ENCODE measurements around the gene SFXN2. TPM values are rescaled to one million over a fixed set of nuclear protein-coding genes. Genes with fewer than 3 reads are reported as not detected.
"Not testable (repeated sequence)": the region's sequence is repeated elsewhere in the genome, so short reads cannot be mapped to it uniquely, and the experiment has no call there.

SFXN2 gene
- total RNA-seq, 1 experiment from 2014 or later = 2.3 TPM

DNA sequence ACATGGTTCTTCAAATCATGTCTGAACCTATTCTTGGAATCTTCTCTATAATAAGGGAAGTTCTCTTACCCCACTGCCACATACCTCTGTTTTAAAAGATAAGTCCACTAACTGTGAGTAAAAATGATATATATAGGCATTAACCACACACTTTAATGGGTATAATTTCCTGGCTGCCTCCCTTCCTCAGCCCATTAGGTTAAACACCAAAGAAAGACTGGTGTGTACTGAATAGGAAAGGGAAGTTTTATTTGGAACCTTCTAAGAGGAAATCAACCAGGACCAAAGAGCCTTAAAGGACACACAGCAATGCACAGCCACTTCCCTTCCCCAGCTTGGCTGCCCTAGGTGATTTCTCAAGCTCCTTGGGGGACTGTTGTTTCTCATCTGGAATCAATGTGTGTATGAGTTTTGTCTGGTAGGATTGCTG, 24.3 kb downstream of the SFXN2 start:
- in situ Hi-C loops (cut with HindIII; ENCODE audit: low pct_unique_long_range_greater_than_20kb, low sequenced_read_pairs) = no loop called here
- no peak for DNase-seq (ENCODE audit: low read depth, low spot score)

DNA sequence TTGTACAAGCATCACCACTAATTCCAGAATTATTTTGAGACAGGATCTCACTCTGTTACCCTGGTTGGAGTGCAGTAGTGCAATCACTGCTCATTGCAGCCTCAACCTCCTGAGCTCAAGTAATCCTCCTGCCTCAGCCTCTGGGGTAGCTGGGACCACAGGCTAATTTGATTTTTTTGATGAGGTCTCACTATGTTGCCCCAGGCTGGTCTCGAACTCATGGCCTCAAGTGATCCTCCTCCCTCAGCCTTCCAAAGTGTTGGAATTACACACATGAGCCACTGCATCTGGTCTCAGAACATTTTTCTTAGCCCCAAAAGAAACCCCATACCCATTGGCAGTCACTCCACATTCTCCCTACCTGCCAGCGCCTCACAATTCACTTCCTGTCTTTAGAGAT, 25.8 kb downstream of the SFXN2 start:
- in situ Hi-C loops (cut with HindIII; ENCODE audit: low pct_unique_long_range_greater_than_20kb, low sequenced_read_pairs) = no loop called here
- DNase-seq (ENCODE audit: low read depth, low spot score) = no peak

DNA sequence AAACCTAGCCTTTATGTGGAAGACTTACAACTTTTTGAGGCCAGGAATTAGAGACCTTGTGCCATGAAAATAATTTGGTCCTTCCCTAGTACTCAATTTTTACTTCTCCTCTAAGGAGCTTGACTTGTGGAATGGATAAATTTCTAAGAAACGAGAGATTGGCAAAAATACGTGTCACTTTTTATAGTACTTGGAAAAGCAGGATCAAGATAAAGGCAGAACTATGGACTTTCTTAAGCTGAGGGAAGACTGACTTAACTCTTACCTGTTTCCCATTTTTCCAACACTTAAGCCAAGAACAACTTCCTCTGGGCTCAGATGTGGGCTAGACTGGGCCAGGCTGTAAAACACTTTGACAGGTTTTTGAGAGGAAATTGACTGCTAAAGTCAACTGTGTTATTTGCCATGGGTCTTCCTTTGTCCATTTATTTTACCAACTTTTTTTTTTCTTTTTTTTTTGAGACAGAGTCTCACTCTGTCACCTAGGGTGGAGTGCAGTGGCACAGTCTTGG, 27.3 kb downstream of the SFXN2 start:
- in situ Hi-C loops (cut with HindIII; ENCODE audit: low pct_unique_long_range_greater_than_20kb, low sequenced_read_pairs) = no loop called here
- no peak for DNase-seq (ENCODE audit: low read depth, low spot score)

DNA sequence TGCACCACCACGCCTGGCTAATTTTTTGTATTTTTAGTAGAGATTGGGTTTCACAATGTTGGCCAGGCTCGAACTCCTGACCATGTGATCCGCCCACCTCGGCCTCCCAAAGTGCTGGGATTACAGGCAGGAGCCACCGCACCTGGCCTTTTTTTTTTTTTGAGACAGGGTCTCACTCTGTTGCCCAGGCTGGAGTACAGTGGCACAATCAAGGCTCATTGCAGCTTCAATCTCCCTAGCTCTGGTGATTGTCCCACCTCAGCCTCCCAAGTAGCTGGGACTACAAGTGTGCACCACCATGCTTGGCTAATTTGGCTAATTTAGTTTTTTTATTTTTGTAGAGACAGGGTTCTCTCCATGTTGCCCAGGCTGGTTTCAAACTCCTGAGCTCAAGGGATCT, 27.9 kb downstream of the SFXN2 start:
- DNase-seq (ENCODE audit: low read depth, low spot score); in situ Hi-C loops (cut with HindIII; ENCODE audit: low pct_unique_long_range_greater_than_20kb, low sequenced_read_pairs): not testable (repeated sequence)

DNA sequence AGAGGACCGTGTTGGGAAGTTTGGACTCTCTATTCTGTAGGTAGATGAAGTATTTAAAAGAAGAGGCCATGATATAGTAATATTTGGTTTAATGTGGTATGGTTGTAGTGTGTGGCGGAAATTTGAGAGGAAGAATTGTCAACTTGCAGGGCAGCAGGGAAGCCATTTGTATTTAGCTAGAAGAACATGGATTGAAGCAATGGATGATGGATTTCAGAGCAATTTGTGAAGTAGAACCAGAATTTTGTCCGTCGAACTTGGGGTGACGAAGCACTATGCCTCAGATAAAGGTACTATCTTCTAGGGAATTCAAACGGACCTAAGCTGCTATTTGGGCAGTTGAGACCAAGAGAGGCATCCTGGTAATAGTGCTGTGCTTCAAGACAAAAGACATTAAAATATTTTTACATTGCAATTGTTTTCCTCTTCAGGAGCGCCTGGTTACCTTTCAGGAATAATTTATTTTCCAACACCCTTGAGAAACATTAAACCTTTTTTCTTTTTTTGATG, 28.7 kb downstream of the SFXN2 start:
- in situ Hi-C loops (cut with HindIII; ENCODE audit: low pct_unique_long_range_greater_than_20kb, low sequenced_read_pairs) = no loop called here
- peak; percentile 14 for DNase-seq (ENCODE audit: low read depth, low spot score)

DNA sequence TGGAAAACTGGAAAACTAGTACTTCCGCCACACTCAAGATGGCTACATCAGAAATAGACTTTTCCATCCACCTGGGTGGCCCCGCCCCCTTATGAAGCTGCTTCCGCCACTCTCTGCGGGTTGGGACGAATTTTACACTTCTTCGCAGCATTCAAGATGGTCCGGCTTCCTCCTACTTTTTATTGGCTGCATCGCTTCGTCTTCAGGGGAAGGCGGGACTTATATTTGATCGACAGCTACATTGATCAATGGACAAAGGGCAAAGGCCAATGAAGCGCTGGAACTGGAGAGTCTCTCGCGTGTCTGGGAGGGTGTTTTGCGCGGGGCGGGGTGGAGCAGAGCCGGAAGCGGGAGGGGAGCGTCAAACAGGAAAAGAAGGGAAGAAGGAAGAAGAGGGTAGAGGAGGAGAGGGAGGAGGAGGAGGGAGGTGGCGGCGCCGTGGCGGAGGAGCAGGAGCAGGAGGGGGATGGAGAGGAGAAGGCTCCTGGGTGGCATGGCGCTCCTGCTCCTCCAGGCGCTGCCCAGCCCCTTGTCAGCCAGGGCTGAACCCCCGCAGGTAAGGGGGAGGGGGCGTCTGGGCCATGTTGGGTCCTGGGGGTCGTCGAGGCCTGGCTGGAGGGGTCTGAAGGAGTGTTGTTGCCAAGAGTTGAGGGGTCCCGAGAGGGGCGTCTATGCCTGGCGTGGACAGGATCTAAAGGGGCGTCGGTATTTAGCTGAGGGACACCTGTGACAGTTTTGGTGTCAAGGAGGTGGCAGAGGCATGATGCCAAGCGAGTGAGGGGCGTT, 29.3 kb downstream of the SFXN2 start, which contains the start of gene WBP1L:
Gene WBP1L (plus strand): TSS at position 361 of the 786 bp plus-strand sequence. CDS start 106 bp downstream, at position 467.
- peak; percentile 99 for DNase-seq (ENCODE audit: low read depth, low spot score)
- in situ Hi-C loops (cut with HindIII; ENCODE audit: low pct_unique_long_range_greater_than_20kb, low sequenced_read_pairs) = no loop called here

DNA sequence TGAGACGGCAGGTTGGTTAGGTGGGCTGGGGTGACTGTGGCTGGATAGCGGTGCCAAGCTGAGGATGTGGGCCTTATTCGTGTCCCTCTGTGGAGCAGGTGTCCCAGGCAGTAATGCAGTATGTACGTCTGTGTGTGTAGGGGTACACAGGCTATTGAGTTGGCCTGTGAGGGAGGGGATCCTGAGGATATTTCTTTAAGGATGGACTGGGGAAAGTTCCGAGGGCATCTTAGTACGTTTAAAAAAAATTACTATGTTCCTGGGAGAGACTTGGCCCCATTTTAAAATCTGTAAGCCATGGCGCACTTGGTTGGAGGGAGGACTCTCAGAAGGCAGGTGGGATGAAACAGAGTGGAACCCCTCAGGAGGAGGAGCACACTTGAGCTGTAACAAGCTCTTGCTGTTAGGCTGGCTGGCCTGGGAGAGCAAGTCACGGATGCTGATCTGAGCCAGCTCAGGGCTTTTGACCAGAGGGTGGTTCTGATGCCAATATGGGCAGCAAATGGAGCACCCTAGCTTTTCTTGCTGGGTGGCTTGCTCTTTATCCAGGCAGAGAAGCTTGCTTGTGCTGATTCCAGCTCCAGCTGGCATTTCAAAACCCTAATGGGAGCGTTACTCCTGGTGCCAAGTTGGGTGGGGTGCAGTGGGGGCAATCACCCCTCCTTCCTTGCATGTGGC, 30.1 kb downstream of the SFXN2 start:
- in situ Hi-C loops (cut with HindIII; ENCODE audit: low pct_unique_long_range_greater_than_20kb, low sequenced_read_pairs) = no loop called here
- DNase-seq (ENCODE audit: low read depth, low spot score) = no peak

DNA sequence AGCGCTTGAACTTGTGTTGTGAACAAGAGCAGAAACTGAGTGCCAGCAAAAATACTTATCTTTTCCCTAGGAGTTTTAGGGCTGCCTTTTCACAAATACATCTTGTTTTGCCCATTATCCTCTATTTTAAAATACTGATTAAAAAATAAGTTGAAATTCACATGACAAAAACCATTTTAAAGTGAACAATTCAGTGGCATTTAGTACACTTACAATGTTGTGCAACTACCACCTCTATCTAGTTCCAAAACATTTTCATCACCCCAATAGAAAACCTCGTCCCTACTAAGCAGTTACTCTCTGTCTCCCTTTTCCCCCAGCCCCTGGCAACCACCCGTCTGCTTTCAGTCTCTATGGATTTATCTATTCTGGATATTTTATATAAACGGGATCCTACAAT, 30.7 kb downstream of the SFXN2 start:
- in situ Hi-C loops (cut with HindIII; ENCODE audit: low pct_unique_long_range_greater_than_20kb, low sequenced_read_pairs) = no loop called here
- DNase-seq (ENCODE audit: low read depth, low spot score) = no peak

DNA sequence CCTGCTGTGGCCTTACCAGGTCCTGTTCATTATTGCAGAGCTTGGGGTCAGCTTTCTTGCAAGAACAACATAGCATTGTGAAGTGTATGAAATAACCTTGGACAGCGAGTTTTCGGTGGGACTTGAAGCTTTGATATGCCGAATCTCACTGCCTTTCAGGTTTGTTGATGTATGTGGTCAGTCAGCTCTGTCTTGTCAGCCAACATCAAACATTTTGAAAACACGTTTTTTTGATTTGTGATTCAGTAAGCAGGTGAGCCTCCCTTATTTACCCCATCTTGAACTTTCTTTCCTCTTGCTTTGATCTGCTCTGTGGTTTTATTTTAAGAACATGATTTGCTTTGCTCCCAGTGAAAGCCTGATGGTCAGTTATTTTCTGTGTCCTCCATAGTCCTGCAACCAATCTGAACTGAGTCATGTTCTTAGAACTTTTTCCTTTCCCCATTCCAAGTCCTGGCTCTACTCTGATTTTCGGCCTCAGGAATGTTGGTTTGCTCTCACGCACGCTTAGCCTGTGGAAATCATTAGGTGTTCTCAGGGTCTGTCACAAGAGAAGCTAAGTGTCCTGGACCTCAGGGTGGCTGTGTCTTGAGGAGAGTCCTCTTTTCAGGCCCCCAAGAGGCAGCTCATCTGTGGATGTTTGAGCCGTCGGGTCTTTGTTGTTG, 38.0 kb downstream of the SFXN2 start:
- DNase-seq (ENCODE audit: low read depth, low spot score) = no peak

DNA sequence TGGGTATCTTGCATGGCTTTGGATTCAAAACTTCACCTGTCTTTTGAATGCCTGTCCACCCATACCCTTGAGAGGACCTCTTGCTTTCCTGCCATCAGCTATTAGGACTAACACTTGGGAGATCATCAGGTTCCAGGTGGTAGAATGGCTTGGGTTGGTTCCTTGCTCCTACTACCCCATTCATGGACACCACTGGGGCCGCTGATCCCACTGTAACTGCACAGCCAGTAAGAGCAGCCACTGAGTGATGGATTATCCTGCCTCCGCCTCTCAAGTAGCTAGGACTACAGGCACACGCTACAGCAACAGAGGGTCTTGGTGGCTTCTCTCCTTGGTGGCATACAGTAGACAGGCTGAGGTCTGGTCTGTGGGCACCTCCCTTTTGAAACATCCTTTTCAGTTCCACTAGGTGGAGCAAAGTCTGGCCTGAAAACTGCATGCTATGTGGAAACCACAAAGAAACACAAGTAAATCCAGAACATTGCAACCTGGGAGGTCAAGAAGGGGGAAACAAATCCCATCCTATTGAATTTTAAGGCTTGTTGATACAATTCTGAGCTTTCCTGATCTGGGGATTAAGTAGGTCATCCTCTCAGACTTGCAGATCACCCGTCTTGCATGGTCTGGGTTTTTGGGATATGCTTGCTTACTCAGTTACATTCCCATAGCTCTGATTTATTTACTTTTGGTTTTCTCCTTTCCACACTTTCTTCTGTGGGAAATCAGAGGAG, 38.7 kb downstream of the SFXN2 start:
- DNase-seq (ENCODE audit: low read depth, low spot score) = peak; percentile 57
- in situ Hi-C loops (cut with HindIII; ENCODE audit: low pct_unique_long_range_greater_than_20kb, low sequenced_read_pairs) = no loop called here

More for the DNA sequence above, 38.0 kb downstream of the SFXN2 start:
- in situ Hi-C loops (cut with HindIII; ENCODE audit: low pct_unique_long_range_greater_than_20kb, low sequenced_read_pairs) = no loop called here

DNA sequence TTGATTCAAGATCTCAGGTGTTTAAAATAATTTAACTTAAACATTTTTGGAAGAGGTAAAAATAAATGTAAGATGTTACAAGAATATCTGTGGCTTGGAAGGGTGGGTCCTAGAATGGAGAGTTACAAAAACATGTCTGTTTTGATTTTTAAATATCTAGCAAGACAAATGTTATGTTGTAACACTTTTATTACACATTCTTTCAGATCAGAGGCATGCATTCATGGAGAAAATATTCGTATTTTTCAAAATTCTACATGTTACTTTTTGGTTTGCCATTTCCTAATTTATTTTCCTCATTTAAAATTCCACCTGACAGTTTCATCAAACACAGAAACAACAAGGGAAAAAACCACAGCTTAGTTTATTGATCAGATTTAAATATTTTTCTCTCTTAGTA, 39.3 kb downstream of the SFXN2 start:
- no peak for DNase-seq (ENCODE audit: low read depth, low spot score)
- in situ Hi-C loops (cut with HindIII; ENCODE audit: low pct_unique_long_range_greater_than_20kb, low sequenced_read_pairs) = no loop called here

DNA sequence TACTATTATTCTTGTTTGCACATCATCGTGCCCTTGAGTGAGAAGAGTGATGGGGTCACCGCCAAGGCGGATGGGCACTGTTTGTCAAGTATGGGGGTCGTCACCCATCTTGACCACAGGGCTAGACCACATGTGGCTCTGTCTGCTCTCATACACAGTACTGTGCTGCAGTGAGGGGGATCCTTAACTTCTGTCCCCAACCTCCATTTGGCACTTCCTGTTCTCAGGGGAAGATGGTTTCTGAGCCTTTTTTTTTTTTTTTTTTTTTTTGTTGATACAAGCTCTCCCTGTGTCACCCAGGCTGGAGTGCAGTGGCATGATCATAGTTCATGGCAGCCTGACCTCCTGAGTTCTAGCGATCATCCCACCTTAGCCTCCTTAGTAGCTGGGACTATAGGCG, 42.9 kb downstream of the SFXN2 start:
- in situ Hi-C loops (cut with HindIII; ENCODE audit: low pct_unique_long_range_greater_than_20kb, low sequenced_read_pairs) = no loop called here
- DNase-seq (ENCODE audit: low read depth, low spot score) = no peak

DNA sequence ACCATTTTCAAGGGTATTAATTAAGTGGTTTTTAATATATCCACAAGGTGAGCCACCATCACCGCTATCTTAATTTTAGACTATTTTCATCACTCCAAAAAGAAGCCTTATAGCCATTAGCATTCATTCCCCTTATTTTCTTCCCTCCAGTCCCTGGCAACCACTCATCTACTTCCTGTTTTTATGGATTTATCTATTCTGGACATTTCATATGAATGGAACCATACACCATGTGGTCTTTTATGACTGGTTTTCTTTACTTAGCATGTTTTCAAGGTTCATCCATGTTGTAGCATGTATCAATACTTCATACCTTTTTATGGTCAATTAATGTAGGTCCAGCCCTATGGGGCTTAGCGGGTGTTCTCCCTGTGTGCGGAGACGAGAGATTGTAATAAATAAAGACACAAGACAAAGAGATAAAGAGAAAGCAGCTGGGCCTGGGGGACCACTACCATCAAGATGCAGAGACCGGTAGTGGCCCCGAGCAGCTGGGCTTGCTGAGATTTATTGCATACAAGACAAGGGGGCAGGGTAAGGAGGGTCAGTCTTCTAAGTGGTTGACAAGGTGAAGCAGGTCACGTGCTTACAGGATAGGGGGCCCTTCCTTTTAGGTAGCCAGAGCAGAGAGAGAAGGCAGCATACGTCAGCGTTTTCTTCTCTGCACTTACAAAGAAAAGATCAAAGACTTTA, 44.0 kb downstream of the SFXN2 start:
- DNase-seq (ENCODE audit: low read depth, low spot score) = no peak
- in situ Hi-C loops (cut with HindIII; ENCODE audit: low pct_unique_long_range_greater_than_20kb, low sequenced_read_pairs) = no loop called here

DNA sequence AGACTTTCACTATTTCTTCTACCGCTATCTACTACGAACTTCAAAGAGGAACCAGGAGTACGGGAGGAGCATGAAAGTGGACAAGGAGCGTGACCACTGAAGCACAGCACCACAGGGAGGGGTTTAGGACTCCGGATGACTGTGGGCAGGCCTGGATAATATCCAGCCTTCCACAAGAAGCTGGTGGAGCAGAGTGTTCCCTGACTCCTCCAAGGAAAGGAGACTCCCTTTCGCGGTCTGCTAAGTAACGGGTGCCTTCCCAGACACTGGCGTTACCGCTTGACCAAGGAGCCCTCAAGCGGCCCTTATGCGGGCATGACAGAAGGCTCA, 44.5 kb downstream of the SFXN2 start:
- in situ Hi-C loops (cut with HindIII; ENCODE audit: low pct_unique_long_range_greater_than_20kb, low sequenced_read_pairs); DNase-seq (ENCODE audit: low read depth, low spot score): not testable (repeated sequence)

DNA sequence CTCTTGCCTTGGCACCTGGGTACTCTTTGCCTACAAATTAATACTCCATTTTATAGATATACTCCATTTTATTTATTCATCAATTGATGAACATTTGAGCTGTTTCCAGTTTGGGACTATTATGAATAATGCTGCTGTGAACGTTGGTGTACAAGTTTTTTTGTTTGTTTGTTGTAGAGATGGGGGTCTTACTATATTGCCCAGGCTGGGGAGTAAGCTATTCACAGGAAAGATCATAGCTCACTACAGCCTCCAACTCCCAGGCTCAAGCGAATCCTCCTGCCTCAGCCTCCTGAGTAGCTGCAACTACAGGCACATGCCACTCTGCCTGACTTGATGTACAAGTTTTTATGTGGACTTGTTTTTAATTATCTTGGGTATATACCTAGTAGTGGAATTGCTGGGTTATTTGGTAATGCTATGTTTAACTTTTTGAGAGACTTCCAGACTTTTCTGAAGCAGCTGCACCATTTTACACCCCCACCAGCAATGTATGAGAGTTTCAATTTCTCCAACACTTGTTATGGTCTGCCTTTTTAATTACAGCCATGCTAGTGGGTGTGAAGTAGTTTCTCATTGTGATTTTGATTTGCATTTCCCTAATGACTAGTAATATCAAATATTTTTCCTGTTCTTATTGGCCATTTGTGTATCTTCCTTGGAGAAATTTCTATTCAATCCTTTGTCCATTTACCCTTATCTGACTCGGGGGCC, 45.2 kb downstream of the SFXN2 start:
- DNase-seq (ENCODE audit: low read depth, low spot score) = no peak
- in situ Hi-C loops (cut with HindIII; ENCODE audit: low pct_unique_long_range_greater_than_20kb, low sequenced_read_pairs) = no loop called here

DNA sequence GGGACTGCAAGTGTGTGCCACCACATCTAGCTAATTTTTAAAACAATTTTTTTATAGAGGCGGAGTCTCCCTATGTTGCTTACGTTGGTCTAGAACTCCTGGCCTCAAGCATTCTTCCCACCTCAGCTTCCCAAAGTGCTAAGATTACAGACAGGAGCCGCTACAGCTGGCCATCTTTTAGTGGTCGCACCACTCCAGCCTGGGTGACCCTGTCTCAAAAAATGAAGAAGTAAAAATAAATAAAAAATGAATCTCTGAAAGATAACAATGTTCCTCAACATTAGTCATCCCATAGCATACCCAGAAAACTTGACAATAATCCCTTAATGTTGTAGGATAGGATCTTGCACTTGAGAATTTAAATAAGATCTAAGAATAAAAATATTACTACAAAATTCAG, 47.5 kb downstream of the SFXN2 start:
- in situ Hi-C loops (cut with HindIII; ENCODE audit: low pct_unique_long_range_greater_than_20kb, low sequenced_read_pairs) = no loop called here
- DNase-seq (ENCODE audit: low read depth, low spot score) = no peak
